Smooth muscle cell (in vitro differentiated cells): ENCODE data around the gene OR52B4. TPM values are rescaled to one million over a fixed set of nuclear protein-coding genes. Genes with fewer than 3 reads are reported as not detected.
A peak's percentile ranks its signal among the peaks of the same experiment; 100 is the strongest.

Source experiments
- DNase-seq: peaks from one replicate; lab custom pipeline; 2025; ENCODE audit not compliant: unreplicated experiment; lab: John Stamatoyannopoulos, UW
- H2AFZ ChIP-seq: fragments of 200-600 bp; sonication (generic); 2 replicates; pipeline ENCODE4 v1.6.0; 2016; ENCODE audit warnings: antibody characterized with exemption, low read depth, mild to moderate bottlenecking
- H3F3A ChIP-seq: fragments of 200-600 bp; sonication (generic); 2 replicates; pipeline ENCODE4 v1.6.0; 2017; ENCODE audit warnings: antibody characterized with exemption, low read depth
- H3K27ac ChIP-seq: fragments of 200-600 bp; sonication (generic); 2 replicates; pipeline ENCODE4 v1.5.1; 2016; ENCODE audit warnings: low read depth, mild to moderate bottlenecking
- H3K27me3 ChIP-seq: fragments of 200-600 bp; sonication (generic); 2 replicates; pipeline ENCODE4 v1.6.1; 2016; ENCODE audit warnings: low read depth, mild to moderate bottlenecking
- H3K36me3 ChIP-seq: fragments of 200-600 bp; sonication (generic); 2 replicates; pipeline ENCODE4 v1.5.1; 2016; ENCODE audit warnings: low read depth
- H3K4me1 ChIP-seq: fragments of 200-600 bp; sonication (generic); 2 replicates; pipeline ENCODE4 v1.5.1; 2016; ENCODE audit warnings: low read depth
- H3K4me2 ChIP-seq: fragments of 200-600 bp; sonication (generic); 2 replicates; pipeline ENCODE4 v1.6.0; 2016; ENCODE audit warnings: mild to moderate bottlenecking
- H3K4me3 ChIP-seq: fragments of 200-600 bp; sonication (generic); 2 replicates; pipeline ENCODE4 v1.5.1; 2016; ENCODE audit warnings: mild to moderate bottlenecking
- H3K79me2 ChIP-seq: fragments of 200-600 bp; sonication (generic); 2 replicates; pipeline ENCODE4 v1.6.0; 2016; ENCODE audit warnings: low read depth, mild to moderate bottlenecking
- H3K9ac ChIP-seq: fragments of 200-600 bp; sonication (generic); 2 replicates; pipeline ENCODE4 v1.6.0; 2016; ENCODE audit warnings: low read depth
- H3K9me3 ChIP-seq: fragments of 200-600 bp; sonication (generic); replicated peaks from 2 replicates; pipeline ENCODE4 v1.5.1; 2016; ENCODE audit warnings: low read depth
- H4K20me1 ChIP-seq: fragments of 200-600 bp; sonication (generic); 2 replicates; pipeline ENCODE4 v1.6.0; 2016; ENCODE audit warnings: low read depth
- CTCF ChIP-seq: fragments of 200-600 bp; sonication (generic); IDR thresholded peaks from 2 replicates; pipeline ENCODE4 v1.5.1; 2017; ENCODE audit warnings: borderline replicate concordance, mild to moderate bottlenecking, antibody characterized with exemption; ENCODE audit not compliant: insufficient read depth, poor library complexity, severe bottlenecking
- WGBS: methylation state at CpG from one replicate; pipeline ENCODE4 v1.1.7; 2016; ENCODE audit warnings: low lambda C conversion rate; 5-methylcytosine and 5-hydroxymethylcytosine counted together
- polyA plus RNA-seq: library from polyadenylated mRNA; unstranded; fragments of >200 nt; fragmentation: Nextera tagmentation; extraction: Ambion mirVana; gene quantifications from 2 replicates; pipeline ENCODE4 v1.2.1, GENCODE V29; 2016
- total RNA-seq: library from RNA; depleted of rRNA; stranded (reverse); fragments of >200 nt; gene quantifications from 2 replicates; pipeline ENCODE4 v1.2.3, GENCODE V29; 2014

Gene OR52B4
- total and polyA plus RNA-seq, 2 experiments from 2014 or later: not detected

DNA sequence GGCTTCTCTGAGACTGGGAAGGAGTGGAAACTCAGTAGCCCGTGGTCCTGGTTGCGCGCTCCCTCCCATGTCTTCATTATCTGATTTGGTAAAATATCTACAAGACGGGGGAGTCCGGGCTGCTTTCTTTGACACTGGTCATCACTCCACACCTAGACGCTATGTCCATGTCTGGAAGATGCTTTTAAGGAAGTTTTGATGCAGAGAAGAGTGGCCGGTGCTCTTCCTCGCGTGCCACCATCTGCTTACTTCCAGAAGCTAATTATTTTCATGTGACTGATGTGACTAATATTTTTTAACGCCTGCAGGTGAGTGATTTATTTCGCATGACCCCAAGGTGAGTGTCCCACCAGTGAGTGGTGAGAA is 25.7 kb upstream of the OR52B4 start:
- Histone ChIP-seq H4K20me1 (no peaks in the 10 kb centered on the region), H3K27ac (no peak overlapping the region), H3K36me3 (peaks cover 1% of the 10 kb centered on the region), H3K4me1 (no peaks in the 10 kb centered on the region), H2AFZ (peak overlapping the region; percentile 91), H3K9ac (no peak overlapping the region), H3K9me3 (no peaks in the 10 kb centered on the region), H3K4me3 (peak overlapping the region; percentile 69), H3K79me2 (peaks cover 5% of the 10 kb centered on the region), H3K27me3 (no peaks in the 10 kb centered on the region), H3F3A (no peaks in the 10 kb centered on the region), H3K4me2 (peak overlapping the region; percentile 90)
- TF ChIP-seq CTCF: no peak
- WGBS: 42% methylated on average over 11 of the region's 11 CpGs
- DNase-seq: no peak

DNA sequence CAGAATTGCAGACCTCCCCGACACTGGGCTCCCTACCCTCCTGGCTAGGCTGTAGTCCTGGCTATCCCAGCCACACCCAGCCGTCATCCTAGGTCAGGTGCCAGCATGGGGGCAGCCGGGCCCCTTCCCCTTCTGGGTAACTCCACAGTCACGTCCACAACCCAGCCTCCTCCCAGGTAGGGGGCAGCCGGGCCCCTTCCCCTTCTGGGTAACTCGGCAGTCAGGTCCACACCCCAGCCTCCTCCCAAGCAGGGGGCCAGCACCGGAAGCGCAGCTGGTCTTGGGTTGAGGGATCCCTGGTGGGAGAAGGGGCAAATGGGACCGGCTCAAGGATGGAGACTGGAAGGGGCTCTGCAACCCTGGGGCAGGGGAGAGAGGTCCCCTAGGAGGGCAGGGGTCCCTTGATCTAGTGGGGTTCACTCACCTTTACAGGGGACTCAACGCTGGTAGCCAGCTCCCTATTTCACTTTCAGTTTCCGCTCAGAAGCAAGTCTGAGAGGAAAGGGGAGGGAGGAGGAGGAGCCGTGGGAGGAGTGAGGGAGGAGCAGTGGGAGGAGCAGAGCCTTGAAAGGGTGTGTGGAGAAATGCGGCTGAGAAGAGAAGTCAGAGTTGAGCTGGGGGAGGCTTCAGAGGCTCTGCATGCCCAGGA is 25.1 kb upstream of the OR52B4 start, which contains the start of gene TRIM21:
Gene TRIM21, minus strand, starts transcription at position 494 of the 649 bp plus-strand sequence. CDS start 3,293 bp downstream, outside the sequence.
- Histone ChIP-seq H3F3A (no peaks in the 10 kb centered on the region), H3K9me3 (no peaks in the 10 kb centered on the region), H4K20me1 (no peaks in the 10 kb centered on the region), H3K27ac (no peak within 1 kb of the TSS), H3K4me3 (peak within 1 kb of the TSS; percentile 69), H3K4me2 (peak within 1 kb of the TSS; percentile 90), H3K27me3 (no peaks in the 10 kb centered on the region), H3K79me2 (peaks cover 5% of the 10 kb centered on the region), H3K9ac (peak within 1 kb of the TSS; percentile 64), H3K36me3 (peaks cover 3% of the 10 kb centered on the region), H3K4me1 (no peaks in the 10 kb centered on the region), H2AFZ (peak within 1 kb of the TSS; percentile 91)
- peak; percentile 39 for DNase-seq
- TF ChIP-seq CTCF: no peak
- 7% methylated on average over 13 of the region's 13 CpGs for WGBS

GRCh38 chr11:4388221-4388620 is 20.0 kb upstream of the OR52B4 start:
- no peaks in the 10 kb centered on the region for H3K9me3 ChIP-seq
- peaks cover 5% of the 10 kb centered on the region for H3K79me2 ChIP-seq
- no peaks in the 10 kb centered on the region for H3K27me3 ChIP-seq
- peaks cover 3% of the 10 kb centered on the region for H3K36me3 ChIP-seq
- H3K4me2 ChIP-seq: no peak overlapping the region
- H2AFZ ChIP-seq: no peak overlapping the region
- H3K4me1 ChIP-seq: no peaks in the 10 kb centered on the region
- no peaks in the 10 kb centered on the region for H4K20me1 ChIP-seq
- WGBS: 100% methylated on average over 2 of the region's 2 CpGs
- H3F3A ChIP-seq: no peaks in the 10 kb centered on the region
- H3K4me3 ChIP-seq: no peak overlapping the region
- DNase-seq: no peak
- H3K27ac ChIP-seq: no peak overlapping the region
- TF ChIP-seq CTCF: no peak
- H3K9ac ChIP-seq: no peak overlapping the region
